Transverse colon (tissue), 4 donors: ENCODE measurements around the gene KPTN.

Experiments
- CTCF ChIP-seq, 5 experiments: fragments of 200-600 bp in 3 of 5; fragments of 450-650 bp in 2 of 5; sonication (generic) in 3 of 5; IDR thresholded peaks; 1 replicate in 2 of 5; 2 replicates in 3 of 5; pipeline ENCODE4 v1.5.1; 2016 to 2017; ENCODE audit warnings: antibody characterized with exemption in 5 of 5, inconsistent platforms in 3 of 5, mild to moderate bottlenecking in 2 of 5, moderate library complexity in 1 of 5
- POLR2A ChIP-seq: fragments of 450-650 bp; IDR thresholded peaks from one replicate; pipeline ENCODE4 v1.6.1; 2016; ENCODE audit warnings: antibody characterized with exemption, mild to moderate bottlenecking, moderate library complexity
- POLR2AphosphoS5 ChIP-seq, 3 donors: sonication (generic); formaldehyde crosslinking; IDR thresholded peaks; one replicate each; pipeline ENCODE4 v1.6.1; 2016; ENCODE audit warnings: antibody characterized with exemption in 3 of 3

GRCh38 chr19:47507924-47508553 lies 24.0 kb upstream of the KPTN start:
- TF ChIP-seq POLR2A (no peak), CTCF (IDR thresholded peaks at IDR 0.05) (no peak), POLR2AphosphoS5 (IDR thresholded peaks at IDR 0.05) (no peak)
